Ovary (tissue), 9 donors: Measurements from ENCODE around the gene CHRNB1. TPM values are rescaled to one million over a fixed set of nuclear protein-coding genes. Genes with fewer than 3 reads are reported as not detected.

Source experiments
- DNase-seq, 5 donors: peaks; one replicate each; pipeline ENCODE4 v3.0.0-alpha.2; 2019 to 2020
- H3K27ac ChIP-seq, 2 donors: fragments of 200-600 bp; one replicate each; pipeline versions ENCODE4 v1.5.1 to v1.8.0; 2019 to 2022
- H3K27me3 ChIP-seq: fragments of 200-600 bp; one replicate; pipeline ENCODE4 v1.8.0; 2022
- H3K36me3 ChIP-seq: fragments of 200-600 bp; sonication (generic); one replicate; pipeline ENCODE4 v1.5.1; 2019
- H3K4me1 ChIP-seq: one replicate; pipeline ENCODE4 v1.8.1; 2013; ENCODE audit warnings: mild to moderate bottlenecking, moderate library complexity; ENCODE audit not compliant: insufficient read depth
- H3K4me3 ChIP-seq: fragments of 200-600 bp; sonication (generic); one replicate; pipeline ENCODE4 v1.5.1; 2017
- H3K9me3 ChIP-seq, 2 donors: fragments of 200-600 bp in 1 of 2; sonication (generic) in 1 of 2; one replicate each; pipeline versions ENCODE4 v1.5.1 to v1.8.1; 2013 to 2019; ENCODE audit warnings: mild to moderate bottlenecking in 1 of 2, moderate library complexity in 1 of 2
- CTCF ChIP-seq, 3 donors: fragments of 450-650 bp in 2 of 3; fragments of 200-600 bp in 1 of 3; IDR thresholded peaks; one replicate each; pipeline versions ENCODE4 v1.5.1 to v1.8.0; 2016 to 2022; ENCODE audit warnings: antibody characterized with exemption in 3 of 3, mild to moderate bottlenecking in 1 of 3
- EP300 ChIP-seq: sonication (generic); formaldehyde crosslinking; IDR thresholded peaks from one replicate; pipeline ENCODE4 v1.6.1; 2017; ENCODE audit warnings: antibody characterized with exemption
- POLR2A ChIP-seq: fragments of 450-650 bp; IDR thresholded peaks from one replicate; pipeline ENCODE4 v1.6.1; 2017; ENCODE audit warnings: antibody characterized with exemption, mild to moderate bottlenecking, moderate library complexity
- WGBS, 3 donors: extraction: QIAGEN DNeasy Blood & Tissue Kit in 1 of 3; methylation state at CpG; one replicate each; pipeline versions ENCODE4 v1.1.5 to v1.1.7; 2013 to 2017; 5-methylcytosine and 5-hydroxymethylcytosine counted together
- intact Hi-C, 4 donors: fragments of 100-400 bp; cut with DNase I; formaldehyde crosslinking; loops; one replicate each; pipeline versions ENCODE4 v1.11.0 to v1.15.1; 2022 to 2023
- polyA plus RNA-seq, 2 donors: library from polyadenylated mRNA; stranded (reverse); fragments of 200-250 nt in 1 of 2; fragments of 350-450 nt in 1 of 2; fragmentation: Illumina TruSeq in 1 of 2; extraction: RNeasy Lipid Tissue Mini Kit (QIAGEN cat#74804) in 1 of 2; gene quantifications; one replicate each; pipeline ENCODE4 v1.2.3, GENCODE V29; 2013 to 2014
- total RNA-seq, 7 donors: library from RNA; depleted of rRNA in 2 of 7; stranded (reverse); fragments of >200 nt in 2 of 7; fragmentation: NEBNext Ultra II Directional in 3 of 7; extraction: Animal tissue kit (Norgen Biotek cat#: 25700) in 3 of 7; gene quantifications; one replicate each; pipeline versions ENCODE4 v1.1.0 to v1.2.4, GENCODE V29; 2016 to 2023
- donor health status: DM: no; HTN: no; CAD: no; lungs with moderate emphysema.
- donor health status: DM: no; HTN: no; CAD: no.
- donor health status: Bipolar disorder and iron deficiency.
- donor health status: DM: yes; HTN: yes; CAD: no.
- donor health status: DM: no; HTN: no; CAD: no.
- donor health status: DM: yes; HTN: yes; CAD: no.

The CHRNB1 gene
- total and polyA plus RNA-seq, 9 donors: 3.2 to 13.5 (median 7.6) TPM

GRCh38 chr17:7496470-7497183, 51.8 kb downstream of the CHRNB1 start:
- 87 to 92% (median 88%) methylated on average over 20 of the region's 20 CpGs for WGBS, 3 donors
- Histone ChIP-seq H3K4me3 (no peak overlapping the region), H3K9me3 (no peaks in the 10 kb centered on the region), H3K27me3 (no peaks in the 10 kb centered on the region), H3K4me1 (peaks cover 1% of the 10 kb centered on the region), H3K27ac (no peak overlapping the region), H3K36me3 (no peaks in the 10 kb centered on the region)
- TF ChIP-seq EP300 (no peak), POLR2A (no peak), CTCF (IDR thresholded peaks at IDR 0.05) (no peak)
- no peak for DNase-seq
- intact Hi-C loops: no loop called here

- H3K4me1 ChIP-seq: no peaks in the 10 kb centered on the region
- peak in 1 of 5 donors; percentile 30 for DNase-seq
- no peaks in the 10 kb centered on the region for H3K9me3 ChIP-seq
- TF ChIP-seq CTCF (IDR thresholded peaks at IDR 0.05) (no peak), POLR2A (no peak), EP300 (no peak)
- H3K4me3 ChIP-seq: no peak overlapping the region
- H3K27ac ChIP-seq: no peak overlapping the region
- WGBS, 3 donors: 82 to 84% (median 84%) methylated on average over 10 of the region's 10 CpGs
- no peaks in the 10 kb centered on the region for H3K27me3 ChIP-seq
- intact Hi-C loops: no loop called here
- H3K36me3 ChIP-seq: no peaks in the 10 kb centered on the region
These were observed 52.4 kb downstream of the CHRNB1 start for GRCh38 chr17:7497228-7497627.

GRCh38 chr17:7497636-7498035, 52.8 kb downstream of the CHRNB1 start:
- Histone ChIP-seq H3K36me3 (no peaks in the 10 kb centered on the region), H3K27me3 (no peaks in the 10 kb centered on the region), H3K4me1 (no peaks in the 10 kb centered on the region), H3K9me3 (no peaks in the 10 kb centered on the region), H3K27ac (no peak overlapping the region), H3K4me3 (no peak overlapping the region)
- intact Hi-C loops: no loop called here
- DNase-seq: peak in 1 of 5 donors; percentile 32
- WGBS, 3 donors: 87 to 92% (median 91%) methylated on average over 14 of the region's 14 CpGs
- TF ChIP-seq EP300: no peak
- TF ChIP-seq POLR2A: no peak

GRCh38 chr17:7499161-7499560, 54.3 kb downstream of the CHRNB1 start:
- intact Hi-C loops: no loop called here
- Histone ChIP-seq H3K27me3 (no peaks in the 10 kb centered on the region), H3K4me1 (no peaks in the 10 kb centered on the region), H3K27ac (no peak overlapping the region), H3K4me3 (no peak overlapping the region), H3K9me3 (no peaks in the 10 kb centered on the region), H3K36me3 (no peaks in the 10 kb centered on the region)
- WGBS, 3 donors: 83 to 84% (median 83%) methylated on average over 11 of the region's 11 CpGs
- peak in 1 of 5 donors; percentile 12 for DNase-seq
- TF ChIP-seq EP300 (no peak), CTCF (IDR thresholded peaks at IDR 0.05) (no peak), POLR2A (no peak)

- no peaks in the 10 kb centered on the region for H3K4me1 ChIP-seq
- no peaks in the 10 kb centered on the region for H3K27me3 ChIP-seq
- TF ChIP-seq POLR2A (no peak), CTCF (IDR thresholded peaks at IDR 0.05) (no peak), EP300 (no peak)
- no peak overlapping the region for H3K4me3 ChIP-seq
- H3K36me3 ChIP-seq: no peaks in the 10 kb centered on the region
- H3K27ac ChIP-seq: no peak overlapping the region
- intact Hi-C loops: no loop called here
- no peaks in the 10 kb centered on the region for H3K9me3 ChIP-seq
- DNase-seq: no peak
- WGBS, 3 donors: 73 to 83% (median 79%) methylated on average over 14 of the region's 14 CpGs
These were observed 56.9 kb downstream of the CHRNB1 start for GRCh38 chr17:7501729-7502128.
